Muscle of back (tissue), 11 donors: ENCODE results near the gene BPI. TPM values are rescaled to one million over a fixed set of nuclear protein-coding genes. Genes with fewer than 3 reads are reported as not detected.
"Not testable (repeated sequence)": the region's sequence is repeated elsewhere in the genome, so short reads cannot be mapped to it uniquely, and the experiment has no call there.

Experiments
- DNase-seq, 3 donors: peaks; one replicate each; pipeline versions ENCODE4 v3.0.0 to v3.0.0-alpha.2; 2013
- polyA plus RNA-seq, 10 donors: library from polyadenylated mRNA; unstranded; fragments of 120-200 nt; gene quantifications; one replicate each; pipeline ENCODE4 v1.2.1, GENCODE V29; 2013; ENCODE audit not compliant: insufficient read length in 10 of 10

BPI gene
- polyA plus RNA-seq, 10 donors = 0.12 to 1.8 (median 0.73) TPM

DNA sequence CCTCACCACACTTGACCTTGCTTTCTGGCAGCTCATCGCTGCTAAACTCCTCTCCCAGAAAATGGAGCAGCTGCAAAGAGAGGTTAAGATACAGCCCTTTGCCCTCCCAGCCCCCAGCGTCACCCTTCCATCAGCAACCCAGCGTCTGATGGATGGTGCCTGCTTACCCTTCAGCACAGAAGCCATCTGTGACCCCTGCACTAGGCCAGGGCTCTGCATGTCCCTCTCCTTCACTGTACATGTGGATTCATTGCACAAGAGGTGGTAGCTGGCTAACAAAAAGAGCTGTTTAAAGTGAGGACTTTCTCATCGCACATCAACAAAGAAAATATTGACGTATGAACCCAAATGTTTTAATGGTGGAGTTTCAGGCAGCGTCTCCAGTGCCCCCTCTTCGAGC, 54.6 kb downstream of the BPI start:
- DNase-seq = no peak

DNA sequence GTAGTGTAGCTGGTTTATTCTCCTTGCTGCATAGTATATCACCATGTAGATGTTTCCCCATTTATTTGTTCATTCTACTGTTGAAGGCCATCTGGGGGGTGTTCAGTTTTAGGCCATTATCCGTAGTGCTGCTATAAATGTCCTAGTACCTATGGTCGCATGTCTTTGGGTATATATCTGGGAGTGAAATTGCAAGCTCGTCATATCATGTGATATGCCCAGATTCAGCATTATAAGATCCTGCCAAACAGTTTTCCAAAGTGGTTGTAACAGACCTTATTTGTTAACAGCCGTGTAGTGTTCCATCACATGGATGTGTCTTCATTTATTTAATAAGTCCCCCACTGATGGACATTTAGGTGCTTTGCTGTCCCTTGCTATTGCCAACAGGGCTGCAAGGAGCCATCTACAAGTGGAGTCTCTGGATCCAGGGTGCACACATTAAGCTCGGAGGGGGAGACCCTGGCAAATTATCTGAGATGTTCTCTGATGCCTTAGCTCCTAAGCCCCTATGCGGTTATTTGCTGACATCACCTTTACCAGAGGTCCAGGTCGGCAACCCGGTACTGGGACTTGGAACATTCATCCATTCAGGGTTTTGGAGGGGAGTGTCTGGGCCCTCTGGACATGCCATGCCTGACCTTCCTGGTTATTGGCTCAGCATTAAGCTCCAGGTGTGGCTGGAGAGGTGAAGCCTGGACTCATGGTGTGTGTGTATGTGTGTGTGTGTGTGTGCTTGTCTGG, 59.2 kb downstream of the BPI start:
- DNase-seq = no peak

DNA sequence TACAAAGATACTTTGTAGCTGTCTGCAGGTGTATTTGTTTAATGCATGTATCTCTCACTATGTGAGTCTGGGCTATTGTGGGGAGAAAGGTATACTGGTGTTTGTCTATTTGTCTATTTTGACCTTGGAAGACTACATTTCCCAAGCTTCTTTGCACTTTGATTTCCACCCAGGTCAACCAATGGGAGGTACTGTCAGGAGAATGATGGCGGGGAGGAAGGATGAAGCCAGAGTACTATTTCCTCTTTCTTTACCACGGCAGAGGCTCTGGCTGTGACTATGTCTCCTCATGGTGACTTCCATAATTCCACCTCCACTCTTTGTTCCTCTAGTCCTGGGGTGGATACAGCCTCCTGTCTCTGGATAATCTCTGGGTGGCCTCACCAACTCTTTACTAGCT, 65.4 kb downstream of the BPI start:
- no peak for DNase-seq

DNA sequence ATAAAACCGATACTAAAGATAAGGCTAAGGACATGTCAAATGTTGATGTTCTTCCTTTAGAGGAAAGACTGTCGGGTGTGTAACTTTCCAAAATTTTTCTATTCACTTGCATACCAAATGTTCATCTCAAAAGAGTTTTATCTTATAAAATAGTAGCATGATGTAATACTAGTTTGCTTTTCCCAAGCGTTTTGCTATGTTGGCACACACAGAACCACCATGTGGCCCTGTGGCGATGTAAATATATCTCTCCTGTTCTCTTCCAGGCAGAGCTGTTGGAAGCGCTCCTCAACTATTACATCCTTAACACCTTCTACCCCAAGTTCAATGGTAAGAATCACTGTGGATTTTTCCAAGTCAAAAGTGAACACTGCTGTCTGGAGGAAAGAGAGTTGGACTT, 68.8 kb downstream of the BPI start:
- DNase-seq = no peak

DNA sequence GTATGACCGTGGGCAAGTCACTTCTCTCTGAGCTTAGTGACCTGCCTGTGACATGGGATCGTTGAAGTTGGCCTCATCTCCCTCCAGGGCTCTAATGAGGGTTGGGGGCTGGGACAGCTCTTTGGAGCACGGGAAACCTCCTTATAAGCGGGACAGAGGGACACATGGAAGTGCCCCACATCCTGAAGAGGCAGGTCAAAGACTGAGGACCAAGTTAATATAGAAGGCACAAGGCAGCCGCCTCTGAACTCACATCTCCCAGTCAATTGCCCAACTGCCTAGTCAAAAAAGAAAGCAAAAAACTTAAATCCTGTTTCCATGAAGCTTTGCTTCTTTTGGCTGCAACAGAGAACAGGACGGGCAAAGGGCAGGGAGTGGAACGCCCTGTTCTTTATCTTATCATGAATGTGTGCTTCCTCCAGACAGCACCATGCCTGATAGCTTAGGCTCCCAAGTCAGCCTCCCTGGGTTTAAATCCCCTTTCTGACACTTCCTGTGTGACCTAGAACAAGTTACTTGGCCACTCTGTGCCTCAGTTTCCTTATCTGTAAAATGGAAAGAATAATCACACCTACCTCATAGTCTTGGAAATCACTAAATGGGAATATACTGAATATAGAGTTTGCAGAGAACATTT, 69.4 kb downstream of the BPI start:
- DNase-seq = no peak

DNA sequence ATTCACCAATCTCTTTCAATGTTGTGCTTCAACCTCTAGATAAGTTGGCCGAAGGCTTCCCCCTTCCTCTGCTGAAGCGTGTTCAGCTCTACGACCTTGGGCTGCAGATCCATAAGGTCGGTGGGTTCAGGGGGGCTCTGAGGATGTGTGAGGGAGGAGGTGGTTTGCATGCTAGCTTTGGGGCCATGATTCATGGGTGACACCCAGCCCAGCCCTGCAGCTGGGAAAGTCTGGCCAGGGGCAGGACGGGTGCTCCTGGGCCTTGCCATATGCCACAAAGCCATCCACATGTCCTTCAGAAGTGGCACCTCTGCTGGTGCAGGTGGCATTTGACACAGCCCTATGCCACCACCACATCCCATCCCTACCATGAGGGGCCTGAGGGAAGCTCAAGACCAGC, 69.9 kb downstream of the BPI start:
- no peak for DNase-seq

DNA sequence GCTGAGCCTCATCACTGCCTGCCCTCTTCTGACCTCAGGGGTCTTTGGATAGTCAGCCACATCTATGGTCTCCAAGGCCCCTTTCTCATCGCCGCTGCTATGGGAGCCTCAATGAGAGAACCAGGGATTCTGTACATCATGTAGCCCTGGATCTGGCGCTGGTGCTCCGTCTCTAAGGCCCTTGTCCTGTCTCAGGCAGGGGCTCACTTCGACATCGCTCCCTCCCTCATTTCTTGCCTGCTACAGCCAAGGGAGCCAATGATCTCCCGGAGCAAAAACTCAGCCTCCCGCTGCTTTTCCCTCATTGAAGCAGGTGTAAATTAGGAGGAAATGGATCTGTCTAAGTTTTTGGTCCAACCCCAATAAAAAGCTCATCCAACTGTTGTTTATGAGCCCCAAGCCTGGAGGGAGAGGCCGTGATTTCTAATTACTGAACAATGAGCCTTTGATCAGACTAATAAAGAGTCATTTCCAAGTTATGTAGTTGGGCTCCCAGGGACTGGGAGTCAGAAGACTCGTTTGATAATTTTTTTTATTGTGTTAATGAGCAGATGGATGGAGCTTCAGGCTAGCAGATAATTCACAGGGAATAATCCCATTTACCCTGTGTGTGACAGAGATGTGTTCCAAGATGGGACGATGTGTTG, 73.2 kb downstream of the BPI start:
- no peak for DNase-seq

DNA sequence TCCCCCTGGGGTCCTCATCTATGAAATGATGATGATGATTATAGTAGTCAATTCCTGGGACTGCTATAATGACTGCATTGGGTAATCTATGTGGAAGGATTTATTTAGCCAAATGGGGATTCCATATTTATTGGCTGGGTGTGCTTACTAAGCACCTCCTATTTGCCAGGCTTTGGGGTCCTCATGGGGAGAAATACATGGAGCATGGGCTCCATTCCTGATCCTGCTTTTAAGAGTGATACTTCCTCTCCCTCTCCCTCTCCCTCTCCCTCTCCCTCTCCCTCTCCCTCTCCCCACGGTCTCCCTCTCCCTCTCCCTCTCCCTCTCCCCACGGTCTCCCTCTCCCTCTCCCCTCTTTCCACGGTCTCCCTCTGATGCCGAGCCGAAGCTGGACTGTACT, 73.9 kb downstream of the BPI start:
- not testable (repeated sequence) for DNase-seq

DNA sequence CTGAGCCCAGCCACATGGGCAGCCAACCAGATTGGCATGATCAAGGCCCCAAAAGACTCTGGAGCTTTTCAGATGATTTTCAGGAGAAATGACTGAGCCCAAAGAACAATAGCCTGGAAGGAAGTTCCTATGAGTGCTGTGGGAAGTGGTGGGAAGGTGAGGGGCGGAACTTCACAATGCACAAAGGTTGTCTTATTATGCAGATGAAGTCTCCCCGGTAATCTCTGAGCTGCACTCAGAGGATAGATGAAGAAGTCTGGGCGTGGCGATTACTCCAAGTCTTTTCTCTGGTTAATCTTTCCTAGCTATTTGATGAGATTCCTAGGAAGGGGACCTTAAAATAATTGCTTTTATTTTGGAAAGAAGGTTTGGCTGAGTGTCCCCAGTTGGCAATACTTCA, 79.2 kb downstream of the BPI start:
- no peak for DNase-seq

DNA sequence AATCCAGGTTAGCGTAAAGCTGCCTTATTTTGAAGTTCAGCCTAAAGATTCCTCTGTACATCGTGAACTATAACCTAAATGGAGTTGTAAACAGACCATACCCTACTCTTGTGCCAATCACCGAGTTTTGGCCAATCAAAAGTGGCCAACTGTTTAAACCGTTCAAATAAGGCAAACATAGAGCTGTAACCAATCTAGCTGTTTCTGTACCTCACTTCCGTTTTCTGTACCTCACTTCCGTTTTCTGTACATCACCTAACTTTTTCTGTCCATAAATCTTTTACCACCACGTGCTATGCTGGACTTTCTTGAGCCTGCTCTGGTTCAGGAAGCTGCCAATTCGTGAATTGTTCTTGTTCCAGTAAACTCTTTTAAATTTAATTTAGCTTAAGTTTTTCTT, 82.0 kb downstream of the BPI start:
- DNase-seq = no peak

DNA sequence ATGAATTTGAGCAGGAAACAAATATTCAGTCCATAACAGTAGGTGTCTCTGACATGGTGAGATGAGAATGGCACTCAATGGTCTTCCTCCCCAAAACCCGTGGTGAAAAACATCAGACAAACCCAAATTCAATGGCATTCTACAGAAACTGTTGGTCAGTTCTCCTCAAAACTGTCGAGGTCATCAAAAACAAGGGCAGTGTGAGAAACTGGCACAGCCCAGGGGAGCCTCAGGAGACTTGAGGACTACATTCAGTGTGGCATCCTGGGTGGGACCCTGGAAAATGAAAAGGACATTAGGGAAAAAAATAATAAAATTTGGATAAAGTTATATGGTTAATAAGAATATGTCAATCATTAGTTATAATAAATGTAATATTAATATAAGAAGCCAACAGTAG, 82.9 kb downstream of the BPI start:
- DNase-seq = no peak

Other genes starting within 250 kb of the BPI start
- gene TGM2, start 138.9 kb upstream of the BPI start, polyA plus RNA-seq = 10 to 100 TPM in 9 of 10 donors, 1 to 10 TPM in 1; 7.6 to 21.4 (median 14.5) TPM
- 10 to 100 TPM in 5 of 10 donors, 1 to 10 TPM in 5; 4.5 to 24.0 (median 9.9) TPM for gene KIAA1755, start 43.4 kb upstream of the BPI start, polyA plus RNA-seq
- gene LBP, start 42.3 kb downstream of the BPI start, polyA plus RNA-seq = not detected
- gene SNHG17, start 131.2 kb downstream of the BPI start, polyA plus RNA-seq = 10 to 100 TPM; 15.2 to 29.4 (median 18.8) TPM
- gene RALGAPB, start 168.7 kb downstream of the BPI start, polyA plus RNA-seq = 10 to 100 TPM; 14.7 to 27.5 (median 22.7) TPM